IPS-18a (cell line): ENCODE results near the gene POU3F1.

ENCODE experiments used
- H3K27ac ChIP-seq: one replicate; pipeline ENCODE4 v1.5.1; 2013; ENCODE audit warnings: low read length
- H3K27me3 ChIP-seq: one replicate; pipeline ENCODE4 v1.6.1; 2013; ENCODE audit warnings: mild to moderate bottlenecking, low read length; ENCODE audit not compliant: control insufficient read depth, insufficient read depth
- H3K36me3 ChIP-seq: one replicate; pipeline ENCODE4 v1.6.1; 2013; ENCODE audit warnings: low read depth, low read length; ENCODE audit not compliant: control insufficient read depth
- H3K4me1 ChIP-seq: one replicate; pipeline ENCODE4 v1.6.1; 2013; ENCODE audit warnings: low read depth, low read length; ENCODE audit not compliant: control insufficient read depth
- H3K4me3 ChIP-seq: one replicate; pipeline ENCODE4 v1.5.1; 2013; ENCODE audit warnings: low read length
- H3K9ac ChIP-seq: one replicate; pipeline ENCODE4 v1.6.1; 2013; ENCODE audit warnings: mild to moderate bottlenecking, low read length, moderate library complexity
- H3K9me3 ChIP-seq: one replicate; pipeline ENCODE4 v1.6.1; 2013; ENCODE audit warnings: low read depth, low read length; ENCODE audit not compliant: control insufficient read depth

Gene POU3F1

GRCh38 chr1:38071312-38072256 is 25.0 kb upstream of the POU3F1 start:
- H3K4me3 ChIP-seq, result no peak overlapping the region

GRCh38 chr1:38068980-38069340 is 22.4 kb upstream of the POU3F1 start:
- Histone ChIP-seq H3K4me1 (peaks cover 14% of the 10 kb centered on the region), H3K4me3 (no peak overlapping the region), H3K9me3 (no peaks in the 10 kb centered on the region), H3K36me3 (no peaks in the 10 kb centered on the region), H3K27me3 (peaks cover 6% of the 10 kb centered on the region), H3K9ac (no peak overlapping the region), H3K27ac (no peak overlapping the region)

More at GRCh38 chr1:38071312-38072256, 25.0 kb upstream of the POU3F1 start:
- peaks cover 9% of the 10 kb centered on the region for H3K4me1 ChIP-seq
- no peaks in the 10 kb centered on the region for H3K9me3 ChIP-seq
- H3K27ac ChIP-seq, result no peak overlapping the region
- H3K9ac ChIP-seq, result no peak overlapping the region
- no peaks in the 10 kb centered on the region for H3K27me3 ChIP-seq
- H3K36me3 ChIP-seq, result no peaks in the 10 kb centered on the region

GRCh38 chr1:38068220-38068979 is 21.8 kb upstream of the POU3F1 start:
- Histone ChIP-seq H3K4me1 (peaks cover 17% of the 10 kb centered on the region), H3K36me3 (no peaks in the 10 kb centered on the region), H3K9me3 (no peaks in the 10 kb centered on the region), H3K4me3 (no peak overlapping the region), H3K27ac (no peak overlapping the region), H3K9ac (no peak overlapping the region), H3K27me3 (peaks cover 6% of the 10 kb centered on the region)

GRCh38 chr1:38064197-38064903 is 17.8 kb upstream of the POU3F1 start:
- H3K27ac ChIP-seq, result no peak overlapping the region
- peaks cover 6% of the 10 kb centered on the region for H3K27me3 ChIP-seq
- H3K9me3 ChIP-seq, result no peaks in the 10 kb centered on the region
- H3K36me3 ChIP-seq, result no peaks in the 10 kb centered on the region
- H3K4me3 ChIP-seq, result peak overlapping the region; percentile 23
- H3K4me1 ChIP-seq, result peaks cover 17% of the 10 kb centered on the region
- H3K9ac ChIP-seq, result no peak overlapping the region

- Histone ChIP-seq H3K27me3 (peaks cover 6% of the 10 kb centered on the region), H3K4me3 (peak overlapping the region; percentile 23), H3K36me3 (no peaks in the 10 kb centered on the region), H3K9ac (no peak overlapping the region), H3K27ac (no peak overlapping the region), H3K9me3 (no peaks in the 10 kb centered on the region), H3K4me1 (peaks cover 17% of the 10 kb centered on the region)
Measured at GRCh38 chr1:38063616-38064015, 17.0 kb upstream of the POU3F1 start.

- Histone ChIP-seq H3K27ac (no peak overlapping the region), H3K9ac (no peak overlapping the region), H3K27me3 (peaks cover 6% of the 10 kb centered on the region), H3K36me3 (no peaks in the 10 kb centered on the region), H3K9me3 (no peaks in the 10 kb centered on the region), H3K4me3 (no peak overlapping the region), H3K4me1 (peaks cover 12% of the 10 kb centered on the region)
Measured at GRCh38 chr1:38062361-38063288, 16.0 kb upstream of the POU3F1 start.

GRCh38 chr1:38061883-38062328 is 15.3 kb upstream of the POU3F1 start:
- no peak overlapping the region for H3K4me3 ChIP-seq
- H3K36me3 ChIP-seq, result no peaks in the 10 kb centered on the region
- H3K27ac ChIP-seq, result no peak overlapping the region
- H3K9me3 ChIP-seq, result no peaks in the 10 kb centered on the region
- no peak overlapping the region for H3K9ac ChIP-seq
- peaks cover 12% of the 10 kb centered on the region for H3K4me1 ChIP-seq
- H3K27me3 ChIP-seq, result peaks cover 6% of the 10 kb centered on the region

- Histone ChIP-seq H3K36me3 (no peaks in the 10 kb centered on the region), H3K9ac (no peak overlapping the region), H3K4me3 (no peak overlapping the region), H3K27ac (no peak overlapping the region), H3K4me1 (peaks cover 12% of the 10 kb centered on the region), H3K9me3 (no peaks in the 10 kb centered on the region), H3K27me3 (peaks cover 6% of the 10 kb centered on the region)
Measured at GRCh38 chr1:38061290-38061689, 14.7 kb upstream of the POU3F1 start.

- no peak overlapping the region for H3K9ac ChIP-seq
- peaks cover 6% of the 10 kb centered on the region for H3K27me3 ChIP-seq
- H3K4me3 ChIP-seq, result no peak overlapping the region
- H3K27ac ChIP-seq, result no peak overlapping the region
- H3K4me1 ChIP-seq, result peaks cover 12% of the 10 kb centered on the region
- H3K36me3 ChIP-seq, result no peaks in the 10 kb centered on the region
- no peaks in the 10 kb centered on the region for H3K9me3 ChIP-seq
Measured at GRCh38 chr1:38060498-38060897, 13.9 kb upstream of the POU3F1 start.

- H3K27me3 ChIP-seq, result no peaks in the 10 kb centered on the region
- no peaks in the 10 kb centered on the region for H3K36me3 ChIP-seq
Measured at GRCh38 chr1:38059635-38060250, 13.2 kb upstream of the POU3F1 start.

More at GRCh38 chr1:38059635-38060250, 13.2 kb upstream of the POU3F1 start:
- no peaks in the 10 kb centered on the region for H3K9me3 ChIP-seq
- H3K27ac ChIP-seq, result no peak overlapping the region
- H3K9ac ChIP-seq, result no peak overlapping the region
- peaks cover 12% of the 10 kb centered on the region for H3K4me1 ChIP-seq
- H3K4me3 ChIP-seq, result no peak overlapping the region
